Retinal pigment epithelial cell (primary cell): ENCODE data around the gene ERI3.

Experiments
- DNase-seq: peaks from one replicate; pipeline ENCODE4 v3.0.0-alpha.2; 2010; ENCODE audit warnings: low read depth
- H3K4me3 ChIP-seq: 2 replicates; pipeline ENCODE4 v1.5.1; 2011; ENCODE audit warnings: mild to moderate bottlenecking, low read length, control low read depth, moderate library complexity
- CTCF ChIP-seq: conservative IDR thresholded peaks from 2 replicates; pipeline ENCODE4 v1.5.1; 2011; ENCODE audit warnings: low read depth, low read length, control low read depth, inconsistent platforms

ERI3 gene

GRCh38 chr1:44338136-44338535 is 16.9 kb downstream of the ERI3 start:
- no peak for DNase-seq
- TF ChIP-seq CTCF, result no peak
- no peak overlapping the region for H3K4me3 ChIP-seq

- TF ChIP-seq CTCF, result no peak
- DNase-seq, result no peak
- no peak overlapping the region for H3K4me3 ChIP-seq
Observed at GRCh38 chr1:44336668-44337067, 18.4 kb downstream of the ERI3 start.

GRCh38 chr1:44334968-44335367 is 20.1 kb downstream of the ERI3 start:
- TF ChIP-seq CTCF, result no peak
- no peak for DNase-seq
- H3K4me3 ChIP-seq, result no peak overlapping the region

GRCh38 chr1:44333376-44333775 is 21.7 kb downstream of the ERI3 start:
- no peak for TF ChIP-seq CTCF
- no peak overlapping the region for H3K4me3 ChIP-seq
- DNase-seq, result no peak

GRCh38 chr1:44332505-44332904 is 22.6 kb downstream of the ERI3 start:
- DNase-seq, result no peak
- TF ChIP-seq CTCF, result no peak
- H3K4me3 ChIP-seq, result no peak overlapping the region

- no peak for TF ChIP-seq CTCF
- no peak overlapping the region for H3K4me3 ChIP-seq
- no peak for DNase-seq
Observed at GRCh38 chr1:44330935-44331334, 24.1 kb downstream of the ERI3 start.

- H3K4me3 ChIP-seq, result no peak overlapping the region
- no peak for DNase-seq
- TF ChIP-seq CTCF, result no peak
Observed at GRCh38 chr1:44328671-44329416, 26.2 kb downstream of the ERI3 start.
